H1 (cell line): ENCODE data around the gene MSI2.

ENCODE experiments used
- CTCF ChIP-seq, 3 experiments: IDR thresholded peaks; 1 replicate in 2 of 3; 2 replicates in 1 of 3; pipeline versions ENCODE4 v1.5.1 to v1.6.1; 2011; ENCODE audit warnings: low read length in 3 of 3, mild to moderate bottlenecking in 3 of 3, inconsistent platforms in 2 of 3, low read depth in 1 of 3, moderate library complexity in 1 of 3; ENCODE audit not compliant: insufficient read depth in 1 of 3; ENCODE audit errors: control extremely low read depth in 1 of 3
- HDAC2 ChIP-seq, 2 experiments: fragments of 300-600 bp in 1 of 2; sonication (generic) in 1 of 2; IDR thresholded peaks; 2 replicates each; pipeline ENCODE4 v1.6.1; 2011 to 2012; ENCODE audit warnings: low read depth in 2 of 2, low read length in 2 of 2, mild to moderate bottlenecking in 2 of 2, moderate library complexity in 2 of 2, borderline replicate concordance in 1 of 2, inconsistent platforms in 1 of 2
- POLR2AphosphoS5 ChIP-seq: IDR thresholded peaks from 2 replicates; pipeline ENCODE4 v1.6.1; 2011; ENCODE audit warnings: low read depth, low read length
- RAD21 ChIP-seq, 2 experiments: IDR thresholded peaks in 1 of 2; conservative IDR thresholded peaks in 1 of 2; 2 replicates each; pipeline ENCODE4 v1.6.1; 2011; ENCODE audit warnings: low read depth in 2 of 2, low read length in 2 of 2, improper control_type of control experiment in 1 of 2, inconsistent platforms in 1 of 2, mild to moderate bottlenecking in 1 of 2, moderate library complexity in 1 of 2
- SP2 ChIP-seq: IDR thresholded peaks from 2 replicates; pipeline ENCODE4 v1.6.1; 2012; ENCODE audit warnings: mild to moderate bottlenecking, low read length, inconsistent platforms
- TF ChIP-seq, protein P1 (sequence below): IDR thresholded peaks from 2 replicates; pipeline ENCODE4 v1.6.1; 2012; ENCODE audit warnings: inconsistent platforms

DNA sequence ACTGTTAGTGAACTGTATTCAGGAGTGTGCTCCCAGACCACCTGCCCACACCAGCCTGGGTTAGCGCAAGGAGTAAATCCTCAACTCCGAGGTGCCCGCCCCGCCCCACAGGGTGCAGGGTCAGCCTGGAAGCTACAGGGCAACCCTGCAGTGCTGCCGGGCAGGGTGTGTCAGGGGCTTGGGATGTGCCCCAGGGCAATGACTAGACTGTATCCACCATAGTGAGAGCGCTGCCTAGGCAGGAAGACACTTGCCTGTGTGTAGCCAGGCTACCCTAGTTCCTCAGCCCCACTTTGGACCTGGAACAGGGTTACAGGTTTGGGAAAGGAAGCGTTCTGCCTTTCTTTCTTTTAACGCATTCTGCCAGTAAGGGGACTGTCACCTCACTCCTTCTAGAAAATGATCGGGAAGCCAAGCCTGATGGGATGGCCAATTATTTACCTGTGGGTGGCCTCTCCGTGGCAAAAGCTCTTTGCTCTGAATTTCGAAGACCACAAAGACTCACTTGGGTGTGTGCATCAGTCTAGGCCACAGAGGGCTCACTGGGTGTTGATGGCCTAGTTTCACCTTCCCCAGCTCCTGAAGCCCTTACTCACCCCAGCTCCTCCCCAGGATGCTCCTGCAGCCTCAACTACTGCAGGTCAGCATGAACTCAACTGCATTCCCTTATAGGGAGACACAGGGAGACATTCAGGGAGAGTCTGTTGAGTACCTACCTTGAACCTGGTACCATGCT is 397.9 kb downstream of the MSI2 start:
- TF ChIP-seq SP2 (no peak), HDAC2 (IDR thresholded peaks at IDR 0.05; ENCODE audit: borderline replicate concordance in 1 of 2, low read depth in 2 of 2, low read length in 2 of 2) (no peak), CTCF (IDR thresholded peaks at IDR 0.05; ENCODE audit: control extremely low read depth in 1 of 3, insufficient read depth in 1 of 3, low read depth in 1 of 3, low read length in 3 of 3) (no peak), RAD21 (IDR thresholded peaks at IDR 0.05 in 1 of 2, conservative IDR thresholded peaks at IDR 0.05 in 1 of 2; ENCODE audit: low read depth in 2 of 2, low read length in 2 of 2) (no peak), POLR2AphosphoS5 (no peak)
- TF ChIP-seq, protein P1, sequence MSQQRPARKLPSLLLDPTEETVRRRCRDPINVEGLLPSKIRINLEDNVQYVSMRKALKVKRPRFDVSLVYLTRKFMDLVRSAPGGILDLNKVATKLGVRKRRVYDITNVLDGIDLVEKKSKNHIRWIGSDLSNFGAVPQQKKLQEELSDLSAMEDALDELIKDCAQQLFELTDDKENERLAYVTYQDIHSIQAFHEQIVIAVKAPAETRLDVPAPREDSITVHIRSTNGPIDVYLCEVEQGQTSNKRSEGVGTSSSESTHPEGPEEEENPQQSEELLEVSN, result no peak
